MCF 10A (cell line): ENCODE data around the gene NLGN4X. TPM values are rescaled to one million over a fixed set of nuclear protein-coding genes. Genes with fewer than 3 reads are reported as not detected.

Experiments used
- BruUV-seq: library from RNA; stranded (reverse); fragments of 400-500 nt; replicated peaks from 2 replicates; lab custom pipeline; 2021; lab: Mats Ljungman, UMichigan
- CTCF ChIA-PET: fragments of 300-600 bp; sonication (Branson Sonifier 250); formaldehyde crosslinking; extraction: SDS; loops from one replicate; lab custom pipeline; 2021; ENCODE audit warnings: antibody characterized with exemption, inconsistent platforms; lab: Yijun Ruan, JAX
- POLR2A ChIA-PET: fragments of 300-600, 350-650 bp; sonication (Branson Sonifier 250); formaldehyde crosslinking; extraction: SDS; loops from one replicate; lab custom pipeline; 2020; ENCODE audit warnings: antibody characterized with exemption, inconsistent platforms; lab: Yijun Ruan, JAX
- DNase-seq: peaks from one replicate; pipeline ENCODE4 v3.0.0-alpha.2; 2018; ENCODE audit not compliant: unreplicated experiment
- H3K27ac Mint-ChIP-seq: one replicate; pipeline ENCODE4 v1.8.0; 2022; ENCODE audit warnings: mild to moderate bottlenecking, low read depth, mixed read lengths; ENCODE audit not compliant: unreplicated experiment
- H3K27me3 Mint-ChIP-seq: one replicate; pipeline ENCODE4 v1.8.0; 2022; ENCODE audit warnings: mixed read lengths; ENCODE audit not compliant: insufficient read depth, unreplicated experiment
- H3K36me3 Mint-ChIP-seq: one replicate; pipeline ENCODE4 v1.8.0; 2022; ENCODE audit warnings: mild to moderate bottlenecking, moderate library complexity, mixed read lengths; ENCODE audit not compliant: insufficient read depth, unreplicated experiment
- H3K4me1 Mint-ChIP-seq: one replicate; pipeline ENCODE4 v1.8.0; 2022; ENCODE audit warnings: mixed read lengths; ENCODE audit not compliant: insufficient read depth, unreplicated experiment
- H3K4me3 Mint-ChIP-seq: one replicate; pipeline ENCODE4 v1.8.0; 2022; ENCODE audit warnings: mild to moderate bottlenecking, moderate library complexity, mixed read lengths; ENCODE audit not compliant: unreplicated experiment
- H3K9me3 Mint-ChIP-seq: one replicate; pipeline ENCODE4 v1.8.0; 2022; ENCODE audit warnings: mixed read lengths; ENCODE audit not compliant: unreplicated experiment
- CTCF ChIP-seq: fragments of 200-600 bp; IDR thresholded peaks from one replicate; pipeline ENCODE4 v1.8.0; 2022; ENCODE audit warnings: antibody characterized with exemption, mild to moderate bottlenecking; ENCODE audit not compliant: unreplicated experiment
- intact Hi-C: fragments of 100-400 bp; cut with micrococcal nuclease; formaldehyde crosslinking; loops from 2 replicates; pipeline ENCODE4 v1.14.1; 2022
- total RNA-seq: library from RNA; stranded (reverse); gene quantifications from 2 replicates; pipeline ENCODE4 v1.2.3, GENCODE V29; 2022

NLGN4X gene
- total RNA-seq, 1 experiment from 2014 or later = 1.6 TPM

- no peaks in the 10 kb centered on the region for H3K9me3 Mint-ChIP-seq
- ChIA-PET POLR2A (no interaction called here), CTCF (interaction anchor here (0.6 kb wide), 3 partner anchors 8 to 1652 kb away, joined by 3 to 4 read pairs (median 3); no protein-coding TSS in a partner anchor)
- intact Hi-C loops = no loop called here
- H3K4me3 Mint-ChIP-seq = no peak overlapping the region
- BruUV-seq = no TSS peak
- H3K27me3 Mint-ChIP-seq = no peaks in the 10 kb centered on the region
- no peak overlapping the region for H3K27ac Mint-ChIP-seq
- TF ChIP-seq CTCF = no peak
- H3K4me1 Mint-ChIP-seq = peaks cover 9% of the 10 kb centered on the region
- no peak for DNase-seq
- no peaks in the 10 kb centered on the region for H3K36me3 Mint-ChIP-seq
These were observed 202.2 kb downstream of the NLGN4X start for GRCh38 chrX:6026429-6026828.

DNA sequence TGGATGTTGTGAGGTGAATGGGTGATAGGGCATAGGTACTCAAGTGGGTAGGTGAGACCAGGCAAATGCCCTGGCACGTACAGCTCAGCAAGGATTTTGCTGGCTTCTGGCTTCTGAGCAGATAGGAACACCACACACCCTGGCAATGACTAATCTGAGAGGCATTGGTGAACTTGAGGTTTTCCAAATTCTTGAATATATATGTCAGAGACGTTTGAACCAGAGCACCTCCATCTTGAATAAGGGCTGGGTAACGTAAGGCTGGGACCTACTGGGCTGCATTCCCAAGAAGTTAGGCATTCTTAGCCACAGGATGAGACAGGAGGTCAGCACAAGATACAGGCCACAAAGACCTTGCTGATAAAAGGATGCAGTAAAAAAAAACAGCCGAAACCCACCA, 204.5 kb downstream of the NLGN4X start:
- TF ChIP-seq CTCF = no peak
- ChIA-PET POLR2A (no interaction called here), CTCF (interaction anchor here (0.7 kb wide), 1 partner anchor 205 kb away, joined by 3 read pairs; no protein-coding TSS in a partner anchor)
- no TSS peak for BruUV-seq
- Mint-ChIP-seq H3K27ac (peak overlapping the region; percentile 33), H3K27me3 (no peaks in the 10 kb centered on the region), H3K9me3 (no peaks in the 10 kb centered on the region), H3K36me3 (no peaks in the 10 kb centered on the region), H3K4me1 (peaks cover 9% of the 10 kb centered on the region), H3K4me3 (no peak overlapping the region)
- intact Hi-C loops = no loop called here
- DNase-seq = no peak

- H3K9me3 Mint-ChIP-seq = no peaks in the 10 kb centered on the region
- no TSS peak for BruUV-seq
- intact Hi-C loops = loop anchor here (1.0 kb wide), 1 partner anchor 204 kb away; no protein-coding TSS in a partner anchor
- no peak overlapping the region for H3K4me3 Mint-ChIP-seq
- no peak overlapping the region for H3K27ac Mint-ChIP-seq
- CTCF ChIA-PET = interaction anchor here (0.7 to 0.9 kb wide), 2 partner anchors 943 to 1685 kb away, joined by 3 read pairs; no protein-coding TSS in a partner anchor
- peak; percentile 11 for DNase-seq
- no peaks in the 10 kb centered on the region for H3K36me3 Mint-ChIP-seq
- H3K4me1 Mint-ChIP-seq = peaks cover 9% of the 10 kb centered on the region
- H3K27me3 Mint-ChIP-seq = no peaks in the 10 kb centered on the region
- POLR2A ChIA-PET = no interaction called here
- TF ChIP-seq CTCF = peak; percentile 61
These were observed 207.2 kb downstream of the NLGN4X start for GRCh38 chrX:6021316-6022091.

GRCh38 chrX:6019076-6019475, 209.6 kb downstream of the NLGN4X start:
- Mint-ChIP-seq H3K9me3 (no peaks in the 10 kb centered on the region), H3K27me3 (no peaks in the 10 kb centered on the region), H3K4me1 (peaks cover 7% of the 10 kb centered on the region), H3K27ac (no peak overlapping the region), H3K36me3 (no peaks in the 10 kb centered on the region), H3K4me3 (no peak overlapping the region)
- no peak for DNase-seq
- ChIA-PET CTCF (interaction anchor here (0.6 kb wide), 1 partner anchor 289 kb away, joined by 3 read pairs; no protein-coding TSS in a partner anchor), POLR2A (interaction anchor here (0.7 kb wide), 1 partner anchor 40 kb away, joined by 3 read pairs; no protein-coding TSS in a partner anchor)
- no TSS peak for BruUV-seq
- intact Hi-C loops = no loop called here
- TF ChIP-seq CTCF = no peak
